GM10266 (cell line): ENCODE data around the gene ARL15.

Experiments used
- DNase-seq: peaks from one replicate; pipeline ENCODE4 v3.0.0; 2012; ENCODE audit errors: extremely low spot score
- TF ChIP-seq, protein P1 (sequence below): IDR thresholded peaks from 2 replicates; pipeline ENCODE4 v1.5.1; 2012; ENCODE audit warnings: mild to moderate bottlenecking, low read depth; ENCODE audit not compliant: control insufficient read depth, insufficient read depth; ENCODE audit errors: missing control alignments

The ARL15 gene

DNA sequence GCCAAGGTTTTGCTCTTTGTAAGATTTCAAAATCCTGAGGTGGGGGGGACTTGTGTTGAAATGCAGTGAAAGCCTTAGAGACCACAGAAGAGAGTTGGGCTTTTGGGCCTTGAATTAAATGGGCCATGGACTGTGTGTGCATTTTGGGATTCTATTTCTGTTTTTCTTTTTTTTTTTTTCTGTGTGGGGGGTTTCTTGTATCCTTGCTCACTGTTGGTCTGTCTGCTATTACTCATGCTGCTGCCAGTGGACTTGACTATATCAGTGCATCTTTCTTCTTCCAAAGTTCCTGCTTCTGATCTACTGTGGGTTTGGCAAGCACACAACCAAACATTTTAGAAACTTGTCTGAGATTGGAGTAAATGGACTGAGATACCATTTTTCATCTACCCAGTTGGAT is 344.9 kb downstream of the ARL15 start:
- DNase-seq, result no peak
- TF ChIP-seq, protein P1, sequence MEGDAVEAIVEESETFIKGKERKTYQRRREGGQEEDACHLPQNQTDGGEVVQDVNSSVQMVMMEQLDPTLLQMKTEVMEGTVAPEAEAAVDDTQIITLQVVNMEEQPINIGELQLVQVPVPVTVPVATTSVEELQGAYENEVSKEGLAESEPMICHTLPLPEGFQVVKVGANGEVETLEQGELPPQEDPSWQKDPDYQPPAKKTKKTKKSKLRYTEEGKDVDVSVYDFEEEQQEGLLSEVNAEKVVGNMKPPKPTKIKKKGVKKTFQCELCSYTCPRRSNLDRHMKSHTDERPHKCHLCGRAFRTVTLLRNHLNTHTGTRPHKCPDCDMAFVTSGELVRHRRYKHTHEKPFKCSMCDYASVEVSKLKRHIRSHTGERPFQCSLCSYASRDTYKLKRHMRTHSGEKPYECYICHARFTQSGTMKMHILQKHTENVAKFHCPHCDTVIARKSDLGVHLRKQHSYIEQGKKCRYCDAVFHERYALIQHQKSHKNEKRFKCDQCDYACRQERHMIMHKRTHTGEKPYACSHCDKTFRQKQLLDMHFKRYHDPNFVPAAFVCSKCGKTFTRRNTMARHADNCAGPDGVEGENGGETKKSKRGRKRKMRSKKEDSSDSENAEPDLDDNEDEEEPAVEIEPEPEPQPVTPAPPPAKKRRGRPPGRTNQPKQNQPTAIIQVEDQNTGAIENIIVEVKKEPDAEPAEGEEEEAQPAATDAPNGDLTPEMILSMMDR, result no peak

DNA sequence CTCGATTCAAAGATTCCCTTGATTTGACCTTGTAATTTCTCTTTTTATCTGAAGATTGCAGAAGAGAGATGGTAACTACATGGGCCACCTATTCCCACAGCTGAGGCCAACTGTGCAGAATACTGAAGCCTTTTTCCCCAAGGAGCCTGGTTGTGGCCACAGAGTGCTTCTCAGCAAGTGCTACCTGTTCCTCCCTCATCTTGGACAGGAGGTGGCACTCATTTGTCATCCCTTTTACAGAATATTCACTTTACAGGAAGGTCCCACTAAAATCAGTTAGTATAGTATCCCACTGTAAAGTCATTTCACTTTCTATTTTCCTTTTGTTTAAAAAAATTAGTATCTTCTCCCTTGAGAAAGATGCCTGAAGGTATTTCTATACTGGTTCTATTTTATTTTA is 346.4 kb downstream of the ARL15 start:
- TF ChIP-seq, protein P1, result no peak
- DNase-seq, result no peak

DNA sequence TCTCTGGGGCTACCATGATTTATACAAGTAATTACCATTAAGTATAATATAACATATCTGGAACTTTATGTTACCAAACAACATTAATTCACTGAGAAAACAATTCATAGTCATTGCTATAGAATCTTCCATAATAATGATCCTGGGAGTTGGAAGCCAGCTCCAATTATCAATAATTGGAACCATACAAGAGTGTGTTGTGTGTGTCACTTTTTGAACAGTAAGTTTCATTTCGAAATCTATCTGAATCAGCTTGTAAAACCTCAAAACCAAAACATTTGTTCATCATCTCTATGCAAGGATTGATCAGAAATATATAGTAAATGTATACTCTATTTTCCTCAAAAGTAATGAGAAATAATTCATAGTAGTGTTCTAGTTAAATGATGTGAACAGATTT is 348.1 kb downstream of the ARL15 start:
- no peak for DNase-seq
- TF ChIP-seq, protein P1, result no peak

DNA sequence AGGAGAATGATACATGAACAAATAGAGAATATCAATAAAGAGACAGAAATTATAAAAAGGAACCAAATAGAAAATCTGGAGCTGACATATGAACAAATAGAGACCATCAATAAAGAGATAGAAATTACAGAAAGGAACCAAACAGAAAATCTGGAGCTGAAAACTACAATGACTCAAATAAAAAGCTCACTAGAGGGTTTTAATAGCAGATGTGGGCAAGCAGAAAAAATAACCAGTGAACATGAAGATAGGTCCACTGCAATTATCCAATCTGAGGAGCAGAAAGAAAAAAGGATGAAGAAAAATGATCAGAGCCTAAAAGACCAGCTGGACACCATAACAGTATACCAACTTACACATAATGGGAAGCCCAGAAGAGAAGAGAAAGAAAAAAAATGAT is 353.7 kb downstream of the ARL15 start:
- DNase-seq, result no peak
- TF ChIP-seq, protein P1, result no peak

DNA sequence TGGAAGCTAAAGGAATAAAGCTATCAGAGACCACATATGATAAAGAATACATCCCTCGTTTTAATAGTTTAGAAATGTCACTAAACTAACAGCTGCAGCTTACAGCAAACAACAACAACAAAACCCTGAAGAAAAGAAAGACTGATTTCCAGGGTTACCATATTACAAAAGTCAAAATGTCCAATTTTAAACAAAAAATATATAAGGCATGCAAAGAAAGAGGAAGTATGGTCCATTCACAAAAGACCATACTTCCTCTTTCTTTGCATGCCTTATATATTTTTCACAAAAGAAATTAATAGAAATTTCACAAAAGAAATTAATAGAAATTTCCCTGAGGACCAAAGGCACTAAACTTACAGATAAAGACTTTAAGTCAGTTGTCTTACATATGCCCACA is 354.2 kb downstream of the ARL15 start:
- TF ChIP-seq, protein P1, result no peak
- no peak for DNase-seq

DNA sequence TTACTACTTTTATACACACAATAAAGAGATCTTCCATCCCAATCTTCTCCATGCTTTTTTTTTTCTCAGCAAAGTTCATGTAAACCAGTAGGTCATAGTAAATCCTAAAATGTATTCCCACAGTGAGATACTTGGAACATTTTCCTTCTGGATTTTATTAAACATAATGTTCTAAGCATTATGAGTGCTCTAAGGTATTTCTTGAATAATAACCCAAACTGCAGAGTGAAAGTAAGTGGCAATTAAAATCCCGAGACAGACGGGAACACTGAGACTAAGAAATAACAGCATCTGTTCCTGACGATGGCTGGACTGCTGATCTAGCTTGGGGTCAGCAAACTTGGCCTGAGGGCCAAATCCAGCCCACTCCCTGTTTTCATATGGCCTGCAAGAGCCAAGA is 359.8 kb downstream of the ARL15 start:
- TF ChIP-seq, protein P1, result no peak
- no peak for DNase-seq

DNA sequence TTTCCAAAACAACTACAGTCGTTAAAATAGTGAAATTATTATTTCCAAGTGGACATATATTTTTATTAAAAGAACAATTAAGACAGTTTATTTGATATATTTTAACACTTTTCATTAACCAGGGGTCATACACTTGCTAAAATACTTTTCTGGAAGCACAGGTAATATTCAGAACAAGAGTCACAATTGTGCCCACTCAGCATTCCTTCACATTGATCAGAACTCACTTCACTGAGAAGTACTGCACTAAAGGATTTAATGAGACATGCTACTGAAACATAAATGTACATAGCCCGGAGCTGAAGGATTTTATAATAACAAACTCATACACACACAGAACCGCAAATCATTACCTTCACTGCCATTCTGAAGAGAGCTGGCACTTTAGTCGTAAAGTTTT is 361.8 kb downstream of the ARL15 start:
- TF ChIP-seq, protein P1, result no peak
- DNase-seq, result no peak
